K562 (cell line): ENCODE results near the gene TTLL4. TPM values are rescaled to one million over a fixed set of nuclear protein-coding genes. Genes with fewer than 3 reads are reported as not detected.

Source experiments
- ATF2 ChIP-seq: sonication (generic); formaldehyde crosslinking; IDR thresholded peaks from 2 replicates; pipeline ENCODE4 v1.8.1; 2022; ENCODE audit warnings: missing genetic modification reagents
- CBFA2T2 ChIP-seq: fragments of 450-650 bp; conservative IDR thresholded peaks from 2 replicates; pipeline ENCODE4 v1.6.1; 2017; ENCODE audit warnings: mild to moderate bottlenecking
- CBFA2T3 ChIP-seq: fragments of 450-650 bp; IDR thresholded peaks from 2 replicates; pipeline ENCODE4 v1.6.1; 2017
- CC2D1A ChIP-seq: fragments of 450-650 bp; IDR thresholded peaks from 2 replicates; pipeline ENCODE4 v1.6.1; 2017; ENCODE audit warnings: mild to moderate bottlenecking
- CEBPB ChIP-seq: fragments of 450-650 bp; IDR thresholded peaks from 2 replicates; pipeline ENCODE4 v1.6.1; 2016; ENCODE audit warnings: missing genetic modification characterization, missing compliant biosample characterization
- CSDE1 ChIP-seq, 2 experiments: fragments of 450-650 bp; IDR thresholded peaks; 2 replicates each; pipeline ENCODE4 v1.6.1; 2016; ENCODE audit warnings: mild to moderate bottlenecking in 1 of 2
- FOXM1 ChIP-seq, 2 experiments: fragments of 450-650 bp in 1 of 2; sonication (generic) in 1 of 2; formaldehyde crosslinking in 1 of 2; IDR thresholded peaks; 2 replicates each; pipeline versions ENCODE4 v1.6.1 to v1.9.0; 2017 to 2022; ENCODE audit warnings: low read depth in 2 of 2, mild to moderate bottlenecking in 2 of 2, missing genetic modification reagents in 1 of 2, moderate library complexity in 1 of 2
- HBP1 ChIP-seq: fragments of 450-650 bp; formaldehyde crosslinking; IDR thresholded peaks from 2 replicates; pipeline ENCODE4 v1.4.0; 2022; ENCODE audit warnings: missing genetic modification characterization
- HDGF ChIP-seq: fragments of 450-650 bp; IDR thresholded peaks from 2 replicates; pipeline ENCODE4 v1.6.1; 2016
- HSF4 ChIP-seq: fragments of 250-450 bp; sonication (Bioruptor Pico); IDR thresholded peaks from 2 replicates; pipeline ENCODE4 v2.1.2; 2022; ENCODE audit warnings: mild to moderate bottlenecking, moderate library complexity, borderline replicate concordance
- JUN ChIP-seq, 2 experiments: sonication (generic) in 1 of 2; formaldehyde crosslinking in 1 of 2; IDR thresholded peaks; 2 replicates each; pipeline versions ENCODE4 v1.6.1 to v1.8.0; 2012 to 2022; ENCODE audit warnings: borderline replicate concordance in 2 of 2, mild to moderate bottlenecking in 2 of 2, improper control_type of control experiment in 1 of 2, low read depth in 1 of 2, low read length in 1 of 2, missing genetic modification reagents in 1 of 2
- MAFK ChIP-seq: IDR thresholded peaks from 2 replicates; pipeline ENCODE4 v1.6.1; 2011; ENCODE audit warnings: low read length, improper control_type of control experiment
- MCM2 ChIP-seq: fragments of 450-650 bp; IDR thresholded peaks from 2 replicates; pipeline ENCODE4 v1.6.1; 2017; ENCODE audit warnings: low read depth, mild to moderate bottlenecking
- MLX ChIP-seq, 2 experiments: fragments of 450-650 bp in 1 of 2; sonication (generic) in 1 of 2; formaldehyde crosslinking; conservative IDR thresholded peaks; 2 replicates each; pipeline versions ENCODE4 v1.4.0 to v1.8.1; 2020 to 2022; ENCODE audit warnings: mild to moderate bottlenecking in 1 of 2, missing genetic modification reagents in 1 of 2
- MTA2 ChIP-seq: fragments of 450-650 bp; IDR thresholded peaks from 2 replicates; pipeline ENCODE4 v1.6.1; 2016; ENCODE audit warnings: low read depth
- NONO ChIP-seq, 2 experiments: fragments of 200-400 bp in 1 of 2; fragments of 450-650 bp in 1 of 2; formaldehyde crosslinking in 1 of 2; IDR thresholded peaks; 2 replicates each; pipeline ENCODE4 v1.6.1; 2017; ENCODE audit warnings: low read depth in 2 of 2, mild to moderate bottlenecking in 2 of 2, moderate library complexity in 2 of 2, low read length in 1 of 2
- PML ChIP-seq: IDR thresholded peaks from 2 replicates; pipeline ENCODE4 v1.6.1; 2012; ENCODE audit warnings: low read length, inconsistent platforms
- PURB ChIP-seq: sonication (generic); formaldehyde crosslinking; IDR thresholded peaks from 2 replicates; pipeline ENCODE4 v1.9.0; 2021; ENCODE audit warnings: low read depth, mild to moderate bottlenecking, missing genetic modification reagents
- SMAD1 ChIP-seq: fragments of 150-350 bp; IDR thresholded peaks from 2 replicates; pipeline ENCODE4 v1.6.1; 2014; ENCODE audit warnings: low read length, low read depth; ENCODE audit not compliant: partially characterized antibody
- TAL1 ChIP-seq: fragments of 450-650 bp; IDR thresholded peaks from 2 replicates; pipeline ENCODE4 v1.6.1; 2016; ENCODE audit warnings: mild to moderate bottlenecking
- TBL1XR1 ChIP-seq, 2 experiments: IDR thresholded peaks; 2 replicates each; pipeline ENCODE4 v1.6.1; 2012; ENCODE audit warnings: improper control_type of control experiment in 2 of 2, low read length in 2 of 2, mild to moderate bottlenecking in 1 of 2
- TCF15 ChIP-seq: fragments of 250-450 bp; sonication (Bioruptor Pico); IDR thresholded peaks from 2 replicates; pipeline ENCODE4 v1.8.0; 2022; ENCODE audit warnings: moderate library complexity, mild to moderate bottlenecking, inconsistent platforms
- UBTF ChIP-seq, 2 experiments: IDR thresholded peaks; 2 replicates each; pipeline ENCODE4 v1.6.1; 2012; ENCODE audit warnings: improper control_type of control experiment in 2 of 2, low read depth in 2 of 2, low read length in 2 of 2, borderline replicate concordance in 1 of 2
- ZEB2 ChIP-seq: fragments of 450-650 bp; IDR thresholded peaks from 2 replicates; pipeline ENCODE4 v1.6.1; 2016
- ZNF384 ChIP-seq: IDR thresholded peaks from 2 replicates; pipeline ENCODE4 v1.6.1; 2012; ENCODE audit warnings: low read depth, low read length, improper control_type of control experiment
- polyA plus RNA-seq, 8 experiments: library from polyadenylated mRNA; depleted of rRNA in 4 of 8; stranded (reverse) in 5 of 8; unstranded in 3 of 8; fragments of >200 nt; fragmentation: Nextera tagmentation in 2 of 8; fragmentation: Illumina TruSeq in 1 of 8; extraction: Ambion mirVana in 2 of 8; extraction: Trizol in 1 of 8; gene quantifications; 2 replicates each; pipeline versions ENCODE4 v1.2.1 to v1.2.3, GENCODE V29; 2011 to 2014; ENCODE audit warnings: inconsistent platforms in 1 of 8, missing spikeins in 1 of 8
- total RNA-seq, 7 experiments: library from RNA; depleted of rRNA in 6 of 7; stranded (reverse); fragments of >200 nt in 6 of 7; fragmentation: Illumina TruSeq in 2 of 7; extraction: Trizol in 2 of 7; gene quantifications; 2 replicates each; pipeline versions ENCODE4 v1.2.1 to v1.2.3, GENCODE V29; 2011 to 2021; ENCODE audit warnings: low replicate concordance in 1 of 7

TTLL4 gene
- total and polyA plus RNA-seq, 9 of the 15 experiments (the other 6 are each of a cell fraction or from before 2014, with no cell fraction given) = 12.6 to 67.5 (median 24.5) TPM

GRCh38 chr2:218721934-218722333, 11.3 kb downstream of the TTLL4 start (continued):
- TF ChIP-seq CC2D1A = peak; percentile 39; the same call in 1 of the 2 replicates
- no peak for TF ChIP-seq ATF2 (CRISPR knock-in tag)
- TF ChIP-seq CBFA2T2 = peak; percentile 89
- no peak for TF ChIP-seq JUN (IDR thresholded peaks at IDR 0.05; ENCODE audit: borderline replicate concordance, low read depth, low read length)
- TF ChIP-seq JUN (CRISPR knock-in tag; IDR thresholded peaks at IDR 0.05; ENCODE audit: borderline replicate concordance) = no peak
- TF ChIP-seq ZNF384 = peak; percentile 75; the same call in 1 of the 2 replicates
- no peak for TF ChIP-seq HSF4 (CRISPR knock-in tag)
- TF ChIP-seq PML = peak; percentile 74
- TF ChIP-seq FOXM1 (IDR thresholded peaks at IDR 0.05; ENCODE audit: low read depth) = peak; percentile 58
- TF ChIP-seq FOXM1 (CRISPR knock-in tag; IDR thresholded peaks at IDR 0.05; ENCODE audit: low read depth) = no peak
- TF ChIP-seq CEBPB (tag) = no peak
- TF ChIP-seq MAFK = no peak
- TF ChIP-seq TBL1XR1 (IDR thresholded peaks at IDR 0.05; ENCODE audit: low read length in 2 of 2) = peak in 1 of 2 experiments; percentile 15; a peak in 1 of 4 replicates
- TF ChIP-seq MLX (CRISPR knock-in tag; conservative IDR thresholded peaks at IDR 0.05) = no peak
- TF ChIP-seq TAL1 = peak; percentile 88
- TF ChIP-seq CSDE1 (IDR thresholded peaks at IDR 0.05) = no peak
- TF ChIP-seq MCM2 = no peak
- TF ChIP-seq HBP1 = no peak
- peak; percentile 73 for TF ChIP-seq MTA2
- no peak for TF ChIP-seq SMAD1
- no peak for TF ChIP-seq NONO (IDR thresholded peaks at IDR 0.05; ENCODE audit: low read depth in 2 of 2, low read length in 1 of 2)
- no peak for TF ChIP-seq UBTF (IDR thresholded peaks at IDR 0.05; ENCODE audit: borderline replicate concordance in 1 of 2, low read depth in 2 of 2, low read length in 2 of 2)
- no peak for TF ChIP-seq PURB (CRISPR knock-in tag)
- TF ChIP-seq CBFA2T3 = peak; percentile 93
- TF ChIP-seq ZEB2 = 0 out of 2 replicates have a peak, but pooled peaks have one; percentile 20
- TF ChIP-seq HDGF = no peak
- no peak for TF ChIP-seq TCF15 (CRISPR knock-in tag)
